IMR-90 (cell line): ENCODE data around the gene RAPGEF2. TPM values are rescaled to one million over a fixed set of nuclear protein-coding genes. Genes with fewer than 3 reads are reported as not detected.

Experiments used
- ATAC-seq: fragments of 200-7000 bp; cut with Tn5 transposase; 2 replicates; pipeline ENCODE4 v1.9.1; 2020; ENCODE audit warnings: low read depth, mild to moderate bottlenecking, moderate library complexity
- BruUV-seq: library from RNA; stranded (reverse); fragments of 400-500 nt; replicated peaks from 2 replicates; lab custom pipeline; 2021; lab: Mats Ljungman, UMichigan
- CTCF ChIA-PET: fragments of 300-600 bp; formaldehyde crosslinking; extraction: SDS; loops from one replicate; lab custom pipeline; 2021; ENCODE audit warnings: antibody characterized with exemption; lab: Yijun Ruan, JAX
- POLR2A ChIA-PET: fragments of 300-600 bp; sonication (Branson Sonifier 250); formaldehyde crosslinking; loops from one replicate; lab custom pipeline; 2022; ENCODE audit warnings: antibody characterized with exemption; ENCODE audit not compliant: unreplicated experiment; lab: Charles Lee
- DNase-seq: peaks from one replicate; pipeline ENCODE4 v3.0.0; 2013
- H2AFZ ChIP-seq: replicated peaks from 2 replicates; pipeline ENCODE3; 2013; ENCODE audit warnings: low read length, mild to moderate bottlenecking; ENCODE audit not compliant: poor library complexity
- H2AK5ac ChIP-seq: 2 replicates; pipeline ENCODE4 v1.6.1; 2013; ENCODE audit warnings: low read depth, low read length, inconsistent platforms
- H2AK9ac ChIP-seq: replicated peaks from 2 replicates; pipeline ENCODE3; 2013; ENCODE audit warnings: mild to moderate bottlenecking, low read depth, low read length, moderate library complexity; ENCODE audit not compliant: poor library complexity
- H2BK120ac ChIP-seq: 2 replicates; pipeline ENCODE4 v1.6.1; 2013; ENCODE audit warnings: low read depth, low read length, inconsistent platforms
- H2BK15ac ChIP-seq: 3 replicates; pipeline ENCODE4 v1.6.1; 2013; ENCODE audit warnings: low read depth, low read length, inconsistent platforms
- H2BK20ac ChIP-seq: 2 replicates; pipeline ENCODE4 v1.6.1; 2013; ENCODE audit warnings: low read depth, mild to moderate bottlenecking, inconsistent platforms, low read length, moderate library complexity
- H2BK5ac ChIP-seq: 2 replicates; pipeline ENCODE4 v1.6.1; 2013; ENCODE audit warnings: mild to moderate bottlenecking, low read depth, low read length, inconsistent platforms; ENCODE audit not compliant: poor library complexity, severe bottlenecking
- H3K14ac ChIP-seq: replicated peaks from 2 replicates; pipeline ENCODE4 v1.6.1; 2013; ENCODE audit warnings: low read depth, low read length, inconsistent platforms
- H3K18ac ChIP-seq: 2 replicates; pipeline ENCODE4 v1.6.1; 2013; ENCODE audit warnings: low read depth, low read length, control low read depth
- H3K23ac ChIP-seq: 2 replicates; pipeline ENCODE4 v1.6.1; 2013; ENCODE audit warnings: low read depth, low read length, inconsistent platforms
- H3K27ac ChIP-seq: 2 replicates; pipeline ENCODE4 v1.5.1; 2013; ENCODE audit warnings: mild to moderate bottlenecking, control low read depth, low read length; ENCODE audit not compliant: insufficient read depth
- H3K27me3 ChIP-seq: 2 replicates; pipeline ENCODE4 v1.6.1; 2013; ENCODE audit warnings: low read length; ENCODE audit not compliant: control insufficient read depth, insufficient read depth
- H3K36me3 ChIP-seq: 2 replicates; pipeline ENCODE4 v1.6.1; 2013; ENCODE audit warnings: low read length, mixed read lengths; ENCODE audit not compliant: control insufficient read depth, insufficient read depth
- H3K4ac ChIP-seq: 2 replicates; pipeline ENCODE4 v1.6.1; 2013; ENCODE audit warnings: low read depth, low read length, inconsistent platforms
- H3K4me1 ChIP-seq: 2 replicates; pipeline ENCODE4 v1.6.1; 2013; ENCODE audit warnings: low read length, mixed read lengths; ENCODE audit not compliant: control insufficient read depth, insufficient read depth
- H3K4me2 ChIP-seq: 2 replicates; pipeline ENCODE4 v1.6.1; 2013; ENCODE audit warnings: low read depth, mild to moderate bottlenecking, control low read depth, low read length, moderate library complexity
- H3K4me3 ChIP-seq: 2 replicates; pipeline ENCODE4 v1.5.1; 2013; ENCODE audit warnings: low read depth, mild to moderate bottlenecking, control low read depth, low read length, moderate library complexity; ENCODE audit not compliant: insufficient read depth
- H3K56ac ChIP-seq: 2 replicates; pipeline ENCODE4 v1.6.1; 2013; ENCODE audit warnings: low read length, inconsistent platforms; ENCODE audit not compliant: insufficient read depth; ENCODE audit errors: extremely low read depth
- H3K79me1 ChIP-seq, 2 experiments: 2 replicates each; pipeline ENCODE4 v1.6.1; 2013; ENCODE audit warnings: low read length in 2 of 2, inconsistent platforms in 1 of 2, low read depth in 1 of 2
- H3K9ac ChIP-seq: 2 replicates; pipeline ENCODE4 v1.6.1; 2013; ENCODE audit warnings: low read depth, low read length, control low read depth
- H3K9me1 ChIP-seq: 2 replicates; pipeline ENCODE4 v1.6.1; 2013; ENCODE audit warnings: low read length, inconsistent platforms; ENCODE audit not compliant: insufficient read depth
- H3K9me3 ChIP-seq: 2 replicates; pipeline ENCODE4 v1.6.1; 2013; ENCODE audit warnings: low read length; ENCODE audit not compliant: control insufficient read depth, insufficient read depth
- H4K20me1 ChIP-seq: 2 replicates; pipeline ENCODE4 v1.6.1; 2013; ENCODE audit warnings: low read length, inconsistent platforms; ENCODE audit not compliant: insufficient read depth
- H4K5ac ChIP-seq: 2 replicates; pipeline ENCODE4 v1.6.1; 2013; ENCODE audit warnings: mild to moderate bottlenecking, low read depth, low read length, control low read depth
- H4K8ac ChIP-seq, 2 experiments: 2 replicates each; pipeline ENCODE4 v1.6.1; 2013; ENCODE audit warnings: low read depth in 2 of 2, low read length in 2 of 2, control low read depth in 1 of 2, inconsistent platforms in 1 of 2
- H4K91ac ChIP-seq: 2 replicates; pipeline ENCODE4 v1.6.1; 2013; ENCODE audit warnings: low read depth, low read length, inconsistent platforms; ENCODE audit not compliant: insufficient read depth
- ELK1 ChIP-seq: fragments of 150-350 bp; IDR thresholded peaks from 2 replicates; pipeline ENCODE4 v1.6.1; 2016; ENCODE audit warnings: low read depth, mild to moderate bottlenecking, low read length, moderate library complexity, borderline replicate concordance
- FOS ChIP-seq: fragments of 150-350 bp; IDR thresholded peaks from 2 replicates; pipeline ENCODE4 v1.6.1; 2016; ENCODE audit warnings: low read depth, low read length
- MAFK ChIP-seq: IDR thresholded peaks from 2 replicates; pipeline ENCODE4 v1.6.1; 2012; ENCODE audit warnings: low read depth, low read length, improper control_type of control experiment
- POLR2A ChIP-seq: IDR thresholded peaks from 2 replicates; pipeline ENCODE4 v1.6.1; 2012; ENCODE audit warnings: mild to moderate bottlenecking, low read depth, low read length
- WGBS, 2 experiments: methylation state at CpG; one replicate each; pipeline versions ENCODE4 v1.1.5 to v1.1.7; 2013; ENCODE audit warnings: missing lambda C conversion rate in 2 of 2; ENCODE audit not compliant: insufficient read length in 1 of 2; ENCODE audit errors: extremely low coverage in 2 of 2; 5-methylcytosine and 5-hydroxymethylcytosine counted together
- dilution Hi-C: fragments of 300-500 bp; cut with HindIII; formaldehyde crosslinking; loops from one replicate; pipeline ENCODE4 v1.14.3; 2018; ENCODE audit warnings: low sequenced_read_pairs; ENCODE audit not compliant: unreplicated experiment
- in situ Hi-C: fragments of 300-500 bp; cut with MboI; formaldehyde crosslinking; loops from 3 replicates; pipeline ENCODE4 v1.14.3; 2019; ENCODE audit warnings: low sequenced_read_pairs, inconsistent platforms, mixed read lengths
- intact Hi-C: fragments of 100-400 bp; cut with micrococcal nuclease; formaldehyde crosslinking; loops from 2 replicates; pipeline ENCODE4 v1.10.0; 2022
- polyA plus RNA-seq, 3 experiments: library from polyadenylated mRNA; depleted of rRNA; stranded (reverse); fragments of >200 nt; gene quantifications; 2 replicates each; pipeline ENCODE4 v1.2.3, GENCODE V29; 2012; ENCODE audit warnings: low replicate concordance in 1 of 3
- total RNA-seq: library from RNA; depleted of rRNA; stranded (reverse); fragments of >200 nt; gene quantifications from 2 replicates; pipeline ENCODE4 v1.2.3, GENCODE V29; 2012

RAPGEF2 gene
- total and polyA plus RNA-seq, 2 of the 4 experiments (the other 2 are of a cell fraction): 27.6 to 109 TPM

DNA sequence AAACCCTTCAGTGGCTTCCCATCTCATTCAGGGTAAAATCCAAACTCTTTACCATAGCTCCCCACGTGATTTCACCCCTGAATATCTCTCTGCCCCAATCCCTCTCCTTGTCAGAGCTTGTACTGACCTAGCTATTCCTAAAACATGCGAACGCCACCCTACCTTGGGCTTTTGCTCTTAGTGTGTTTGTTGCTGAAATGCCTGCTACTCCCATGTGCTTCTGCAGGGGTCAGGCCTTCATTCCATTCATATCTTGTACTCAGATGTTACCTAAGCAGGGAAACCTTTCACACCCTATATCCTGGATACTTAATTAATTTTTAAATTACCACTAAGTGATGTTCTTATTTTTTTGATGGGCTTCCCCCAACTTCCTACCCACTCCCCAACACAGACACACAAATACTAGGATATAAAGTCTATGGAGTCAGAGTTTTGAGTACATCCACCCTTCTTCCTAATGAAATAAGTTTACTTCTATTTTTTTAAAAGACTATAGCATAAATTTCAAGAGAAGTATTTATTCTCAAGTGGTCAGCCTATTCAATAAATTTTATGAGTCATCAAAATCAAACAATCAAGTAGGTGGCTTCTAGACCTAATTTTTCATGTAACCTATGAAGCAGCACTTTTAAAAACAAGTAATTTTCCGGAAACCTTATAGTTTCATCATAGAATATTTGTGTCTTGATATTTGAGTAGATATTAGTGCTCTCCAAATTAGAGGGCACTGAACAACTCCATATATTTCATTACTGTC is 189.4 kb downstream of the RAPGEF2 start:
- Histone ChIP-seq H2BK120ac (peak overlapping the region; percentile 74), H3K79me1 (peaks cover 29 to 56% of the 10 kb centered on the region in 2 experiments), H2BK5ac (peak overlapping the region; percentile 74), H2BK20ac (peak overlapping the region; percentile 75; the same call in 1 of the 2 replicates), H2BK15ac (peak overlapping the region; percentile 11; the same call in 1 of the 3 replicates), H2AFZ (no peak overlapping the region), H4K91ac (peak overlapping the region; percentile 58; the same call in 1 of the 2 replicates), H3K9ac (no peak overlapping the region), H3K9me1 (peaks cover 9% of the 10 kb centered on the region), H2AK5ac (peak overlapping the region; percentile 87), H4K5ac (peak overlapping the region; percentile 24; the same call in 1 of the 2 replicates), H3K27me3 (no peaks in the 10 kb centered on the region), H2AK9ac (no peak overlapping the region), H3K23ac (peak overlapping the region; percentile 87), H3K4me3 (no peak overlapping the region), H3K56ac (no peak overlapping the region; the same call in 1 of the 2 replicates), H4K20me1 (peaks cover 6% of the 10 kb centered on the region; the same call in 1 of the 2 replicates), H3K9me3 (no peaks in the 10 kb centered on the region), H3K27ac (peak overlapping the region; percentile 68; the same call in 1 of the 2 replicates), H3K4ac (peak overlapping the region; percentile 80), H3K4me2 (no peak overlapping the region), H3K4me1 (peaks cover 18% of the 10 kb centered on the region), H3K36me3 (no peaks in the 10 kb centered on the region), H4K8ac (0 out of 4 replicates have a peak overlapping the region, but pooled peaks of 1 of the 2 experiments have one; percentile 1), H3K18ac (peak overlapping the region; percentile 17; the same call in 1 of the 2 replicates), H3K14ac (peak overlapping the region; percentile 65; the same call in 1 of the 2 replicates)
- TF ChIP-seq FOS (0 out of 2 replicates have a peak, but pooled peaks have one; percentile 8), ELK1 (no peak), POLR2A (no peak), MAFK (0 out of 2 replicates have a peak, but pooled peaks have one; percentile 20)
- dilution Hi-C loops: no loop called here
- in situ Hi-C loops: no loop called here
- no CpG with 5 or more reads among the region's 4 CpGs for WGBS, 2 experiments
- intact Hi-C loops: no loop called here
- CTCF ChIA-PET: no interaction called here
- no peak for DNase-seq
- BruUV-seq: no TSS peak
- ATAC-seq: no peak
- POLR2A ChIA-PET: no interaction called here
